ENCODE data around the gene MYO1H.

MYO1H gene

GRCh38 chr12:109448272-109448671 is 100.6 kb downstream of the MYO1H start:
- H3K4me3 ChIP-seq (ENCODE audit: low read depth, low read length): no peak overlapping the region
- H3K36me3 ChIP-seq (replicated peaks): peaks cover 61% of the 10 kb centered on the region
- DNase-seq: no peak
- H3K27me3 ChIP-seq (replicated peaks): no peaks in the 10 kb centered on the region
- TF ChIP-seq, protein P1, sequence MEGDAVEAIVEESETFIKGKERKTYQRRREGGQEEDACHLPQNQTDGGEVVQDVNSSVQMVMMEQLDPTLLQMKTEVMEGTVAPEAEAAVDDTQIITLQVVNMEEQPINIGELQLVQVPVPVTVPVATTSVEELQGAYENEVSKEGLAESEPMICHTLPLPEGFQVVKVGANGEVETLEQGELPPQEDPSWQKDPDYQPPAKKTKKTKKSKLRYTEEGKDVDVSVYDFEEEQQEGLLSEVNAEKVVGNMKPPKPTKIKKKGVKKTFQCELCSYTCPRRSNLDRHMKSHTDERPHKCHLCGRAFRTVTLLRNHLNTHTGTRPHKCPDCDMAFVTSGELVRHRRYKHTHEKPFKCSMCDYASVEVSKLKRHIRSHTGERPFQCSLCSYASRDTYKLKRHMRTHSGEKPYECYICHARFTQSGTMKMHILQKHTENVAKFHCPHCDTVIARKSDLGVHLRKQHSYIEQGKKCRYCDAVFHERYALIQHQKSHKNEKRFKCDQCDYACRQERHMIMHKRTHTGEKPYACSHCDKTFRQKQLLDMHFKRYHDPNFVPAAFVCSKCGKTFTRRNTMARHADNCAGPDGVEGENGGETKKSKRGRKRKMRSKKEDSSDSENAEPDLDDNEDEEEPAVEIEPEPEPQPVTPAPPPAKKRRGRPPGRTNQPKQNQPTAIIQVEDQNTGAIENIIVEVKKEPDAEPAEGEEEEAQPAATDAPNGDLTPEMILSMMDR (IDR thresholded peaks at IDR 0.05; ENCODE audit: low read depth, low read length, missing control alignments): no peak
- in situ Hi-C loops (cut with HindIII; ENCODE audit: low pct_ligation_motif_present, low sequenced_read_pairs): no loop called here
- H3K27ac ChIP-seq: no peak overlapping the region

DNA sequence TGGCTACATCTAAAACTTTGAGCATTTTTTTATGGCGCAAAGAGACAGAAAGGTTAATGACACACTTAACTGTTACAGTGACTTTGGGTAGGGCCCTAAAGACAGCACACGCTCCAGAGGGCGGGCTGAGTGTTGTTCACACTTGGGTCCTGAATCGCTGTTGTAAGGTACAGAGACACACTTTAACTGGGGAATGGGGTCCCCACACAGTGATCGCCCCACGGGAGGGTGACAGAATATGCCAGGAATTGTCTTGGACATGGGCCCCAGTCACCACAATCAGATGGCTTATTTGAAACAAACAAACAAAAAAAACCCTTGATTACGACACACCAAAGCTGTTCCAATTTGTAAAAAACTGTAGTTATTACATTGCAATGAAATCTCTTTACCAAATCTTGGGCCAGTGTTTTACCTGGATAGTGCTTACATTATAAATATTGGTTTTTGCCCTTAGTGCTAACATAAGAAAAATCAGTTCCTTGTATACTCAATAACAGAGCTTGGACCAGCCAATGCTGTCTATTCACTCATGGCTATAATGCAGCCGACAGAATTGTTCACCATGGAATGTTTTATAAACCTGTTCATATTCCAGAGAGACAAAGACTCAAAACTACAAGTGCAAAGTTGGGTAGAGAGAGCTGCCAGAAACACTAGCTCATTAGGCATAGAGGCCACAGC is 101.1 kb downstream of the MYO1H start:
- TF ChIP-seq, protein P1 (IDR thresholded peaks at IDR 0.05; ENCODE audit: low read depth, low read length, missing control alignments): no peak

GRCh38 chr12:109449845-109450532 is 102.3 kb downstream of the MYO1H start:
- DNase-seq: no peak
- Histone ChIP-seq H3K27ac (no peak overlapping the region), H3K4me3 (ENCODE audit: low read depth, low read length) (no peak overlapping the region), H3K36me3 (replicated peaks) (peaks cover 78% of the 10 kb centered on the region), H3K27me3 (replicated peaks) (no peaks in the 10 kb centered on the region)
- in situ Hi-C loops (cut with HindIII; ENCODE audit: low pct_ligation_motif_present, low sequenced_read_pairs): no loop called here
- TF ChIP-seq, protein P1 (IDR thresholded peaks at IDR 0.05; ENCODE audit: low read depth, low read length, missing control alignments): peak; percentile 36

More for the DNA sequence above, 101.1 kb downstream of the MYO1H start:
- in situ Hi-C loops (cut with HindIII; ENCODE audit: low pct_ligation_motif_present, low sequenced_read_pairs): no loop called here
- Histone ChIP-seq H3K27me3 (replicated peaks) (no peaks in the 10 kb centered on the region), H3K4me3 (ENCODE audit: low read depth, low read length) (no peak overlapping the region), H3K36me3 (replicated peaks) (peaks cover 67% of the 10 kb centered on the region), H3K27ac (no peak overlapping the region)
- DNase-seq: no peak

DNA sequence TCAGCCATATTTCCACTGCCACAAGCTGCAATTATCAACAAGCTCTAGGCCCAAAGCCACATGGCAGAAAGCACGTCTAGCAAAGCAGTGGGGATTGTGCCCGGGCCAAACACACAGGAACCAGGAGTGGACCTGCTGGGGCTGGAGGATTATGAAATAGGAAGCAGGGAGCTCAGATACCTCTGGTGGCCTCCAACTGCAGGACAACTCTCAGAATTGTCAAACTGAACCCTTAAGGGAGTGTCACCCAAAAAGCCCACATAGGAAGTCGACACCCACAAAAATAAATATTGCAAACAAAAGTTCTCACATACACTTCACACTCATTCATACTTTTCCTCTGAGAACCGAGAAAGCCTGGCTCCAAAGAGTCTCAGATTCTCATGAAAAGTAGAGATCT is 103.3 kb downstream of the MYO1H start:
- in situ Hi-C loops (cut with HindIII; ENCODE audit: low pct_ligation_motif_present, low sequenced_read_pairs): no loop called here
- Histone ChIP-seq H3K36me3 (replicated peaks) (peaks cover 86% of the 10 kb centered on the region), H3K4me3 (ENCODE audit: low read depth, low read length) (no peak overlapping the region), H3K27ac (no peak overlapping the region), H3K27me3 (replicated peaks) (no peaks in the 10 kb centered on the region)
- no peak for DNase-seq
- TF ChIP-seq, protein P1 (IDR thresholded peaks at IDR 0.05; ENCODE audit: low read depth, low read length, missing control alignments): no peak

GRCh38 chr12:109451400-109451799 is 103.7 kb downstream of the MYO1H start:
- TF ChIP-seq, protein P1 (IDR thresholded peaks at IDR 0.05; ENCODE audit: low read depth, low read length, missing control alignments): no peak
- H3K4me3 ChIP-seq (ENCODE audit: low read depth, low read length): no peak overlapping the region
- H3K27me3 ChIP-seq (replicated peaks): no peaks in the 10 kb centered on the region
- DNase-seq: no peak
- H3K27ac ChIP-seq: no peak overlapping the region
- H3K36me3 ChIP-seq (replicated peaks): peaks cover 86% of the 10 kb centered on the region
- in situ Hi-C loops (cut with HindIII; ENCODE audit: low pct_ligation_motif_present, low sequenced_read_pairs): no loop called here
